Neural cell (in vitro differentiated cells): ENCODE data around the gene MAPK1. TPM values are rescaled to one million over a fixed set of nuclear protein-coding genes. Genes with fewer than 3 reads are reported as not detected.

Experiments
- H2AFZ ChIP-seq: fragments of 200-600, 300-800 bp; sonication (generic), shearing (Covaris generic); 2 replicates; pipeline ENCODE4 v1.6.0; 2014; ENCODE audit warnings: low read depth, mild to moderate bottlenecking, antibody characterized with exemption, low read length, moderate library complexity
- H3F3A ChIP-seq: fragments of 200-600 bp; shearing (Covaris generic); 2 replicates; pipeline ENCODE4 v1.6.1; 2016; ENCODE audit warnings: mild to moderate bottlenecking, moderate library complexity, mixed read lengths, antibody characterized with exemption, low read length; ENCODE audit not compliant: insufficient read depth, poor library complexity, severe bottlenecking
- H3K27ac ChIP-seq: fragments of 200-600, 300-800 bp; sonication (generic), shearing (Covaris generic); 2 replicates; pipeline ENCODE4 v1.5.1; 2014; ENCODE audit warnings: mild to moderate bottlenecking, low read length, moderate library complexity
- H3K27me3 ChIP-seq: fragments of 300-800, 200-600 bp; sonication (generic), shearing (Covaris generic); 2 replicates; pipeline ENCODE4 v1.6.0; 2014; ENCODE audit warnings: mild to moderate bottlenecking, low read depth, low read length, moderate library complexity; ENCODE audit not compliant: insufficient read depth
- H3K36me3 ChIP-seq: fragments of 300-800, 200-600 bp; sonication (generic), shearing (Covaris generic); 2 replicates; pipeline ENCODE4 v1.5.1; 2014; ENCODE audit warnings: mild to moderate bottlenecking, antibody characterized with exemption, low read length, moderate library complexity; ENCODE audit not compliant: insufficient read depth
- H3K4me2 ChIP-seq: fragments of 300-800, 200-600 bp; sonication (generic), shearing (Covaris generic); 2 replicates; pipeline ENCODE4 v1.6.0; 2014; ENCODE audit warnings: mild to moderate bottlenecking, low read length
- H3K4me3 ChIP-seq: fragments of 300-800, 200-600 bp; sonication (generic), shearing (Covaris generic); 2 replicates; pipeline ENCODE4 v1.5.1; 2014; ENCODE audit warnings: mild to moderate bottlenecking, low read length, moderate library complexity
- H3K79me2 ChIP-seq: fragments of 200-600 bp; shearing (Covaris generic); replicated peaks from 2 replicates; pipeline ENCODE4 v1.6.0; 2014; ENCODE audit warnings: mild to moderate bottlenecking, low read length, moderate library complexity; ENCODE audit not compliant: insufficient read depth
- H3K9ac ChIP-seq: fragments of 300-800, 200-600 bp; sonication (generic), shearing (Covaris generic); 2 replicates; pipeline ENCODE4 v1.6.1; 2016; ENCODE audit warnings: mild to moderate bottlenecking, low read length, mixed read lengths
- H3K9me2 ChIP-seq: fragments of 200-600 bp; shearing (Covaris generic); 2 replicates; pipeline ENCODE4 v1.6.1; 2016; ENCODE audit warnings: mild to moderate bottlenecking, low read length, mixed read lengths; ENCODE audit not compliant: insufficient read depth
- H3K9me3 ChIP-seq: fragments of 200-600, 300-800 bp; sonication (generic), shearing (Covaris generic); 2 replicates; pipeline ENCODE4 v1.6.1; 2016; ENCODE audit warnings: mild to moderate bottlenecking, mixed run types, low read length, moderate library complexity, mixed read lengths
- H4K20me1 ChIP-seq: fragments of 200-600 bp; shearing (Covaris generic); 2 replicates; pipeline ENCODE4 v1.6.1; 2016; ENCODE audit warnings: mild to moderate bottlenecking, mixed run types; ENCODE audit not compliant: insufficient read depth
- EP300 ChIP-seq: fragments of 450-650 bp; conservative IDR thresholded peaks from 2 replicates; pipeline ENCODE4 v1.6.1; 2014; ENCODE audit warnings: antibody characterized with exemption, mild to moderate bottlenecking, moderate library complexity; ENCODE audit not compliant: poor library complexity, severe bottlenecking
- EZH2 ChIP-seq: fragments of 200-600, 300-800 bp; shearing (Covaris generic), sonication (generic); IDR thresholded peaks from 2 replicates; pipeline ENCODE4 v1.6.1; 2014; ENCODE audit warnings: antibody characterized with exemption, low read length, borderline replicate concordance, mild to moderate bottlenecking; ENCODE audit not compliant: insufficient read depth, poor library complexity, severe bottlenecking
- MXI1 ChIP-seq: fragments of 450-650 bp; conservative IDR thresholded peaks from 2 replicates; pipeline ENCODE4 v1.6.1; 2014; ENCODE audit warnings: antibody characterized with exemption, mild to moderate bottlenecking; ENCODE audit not compliant: poor library complexity, severe bottlenecking
- POLR2AphosphoS5 ChIP-seq: IDR thresholded peaks from 2 replicates; pipeline ENCODE4 v1.6.1; 2012
- RAD21 ChIP-seq: fragments of 450-650 bp; conservative IDR thresholded peaks from 2 replicates; pipeline ENCODE4 v1.6.1; 2014; ENCODE audit warnings: antibody characterized with exemption, mild to moderate bottlenecking, moderate library complexity
- SMC3 ChIP-seq: fragments of 450-650 bp; conservative IDR thresholded peaks from 2 replicates; pipeline ENCODE4 v1.6.1; 2014; ENCODE audit warnings: antibody characterized with exemption, mild to moderate bottlenecking, moderate library complexity; ENCODE audit not compliant: poor library complexity
- TAF1 ChIP-seq: IDR thresholded peaks from 2 replicates; pipeline ENCODE4 v1.6.1; 2012; ENCODE audit warnings: low read depth
- polyA plus RNA-seq: library from polyadenylated mRNA; depleted of rRNA; stranded (reverse); fragments of >200 nt; gene quantifications from 2 replicates; pipeline ENCODE4 v1.2.3, GENCODE V29; 2014
- TF ChIP-seq, protein P1 (sequence below): IDR thresholded peaks from 2 replicates; pipeline ENCODE4 v1.6.1; 2012; ENCODE audit warnings: borderline replicate concordance
- TF ChIP-seq, protein P2 (sequence below): fragments of 450-650 bp; IDR thresholded peaks from 2 replicates; pipeline ENCODE4 v1.5.1; 2014; ENCODE audit warnings: antibody characterized with exemption, mild to moderate bottlenecking, moderate library complexity; ENCODE audit not compliant: poor library complexity, severe bottlenecking

Gene MAPK1
- polyA plus RNA-seq, 1 donor from 2014 or later = 43.3 TPM

DNA sequence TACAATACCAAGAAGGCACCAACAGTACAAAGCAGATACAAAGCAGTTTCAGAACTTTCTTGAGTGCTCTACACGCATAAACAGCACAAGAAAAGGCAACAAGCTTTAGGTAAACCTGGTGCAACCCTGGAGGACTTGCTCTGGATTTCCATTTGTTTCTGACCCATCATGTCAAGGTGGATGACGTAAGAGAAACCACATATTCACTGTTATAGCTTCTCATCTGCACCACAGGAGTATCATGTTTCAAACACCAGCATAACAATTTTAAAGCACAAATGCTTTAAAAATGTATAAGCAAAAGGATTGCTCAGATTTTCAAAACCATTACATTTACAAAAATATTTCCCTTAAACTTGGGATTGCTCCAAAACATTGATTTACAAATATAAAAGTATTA, 106.8 kb downstream of the MAPK1 start:
- Histone ChIP-seq H3K36me3 (peaks cover 9% of the 10 kb centered on the region), H4K20me1 (no peaks in the 10 kb centered on the region), H3K9me3 (no peaks in the 10 kb centered on the region), H3K4me2 (no peak overlapping the region), H3K79me2 (no peaks in the 10 kb centered on the region), H3K27me3 (no peaks in the 10 kb centered on the region), H3K9me2 (no peaks in the 10 kb centered on the region), H3K9ac (no peak overlapping the region), H2AFZ (no peak overlapping the region), H3K27ac (no peak overlapping the region), H3F3A (no peaks in the 10 kb centered on the region), H3K4me3 (no peak overlapping the region)
- TF ChIP-seq EZH2 (no peak), TAF1 (no peak), POLR2AphosphoS5 (no peak), RAD21 (no peak), MXI1 (no peak), EP300 (no peak), SMC3 (no peak)
- TF ChIP-seq, protein P1, sequence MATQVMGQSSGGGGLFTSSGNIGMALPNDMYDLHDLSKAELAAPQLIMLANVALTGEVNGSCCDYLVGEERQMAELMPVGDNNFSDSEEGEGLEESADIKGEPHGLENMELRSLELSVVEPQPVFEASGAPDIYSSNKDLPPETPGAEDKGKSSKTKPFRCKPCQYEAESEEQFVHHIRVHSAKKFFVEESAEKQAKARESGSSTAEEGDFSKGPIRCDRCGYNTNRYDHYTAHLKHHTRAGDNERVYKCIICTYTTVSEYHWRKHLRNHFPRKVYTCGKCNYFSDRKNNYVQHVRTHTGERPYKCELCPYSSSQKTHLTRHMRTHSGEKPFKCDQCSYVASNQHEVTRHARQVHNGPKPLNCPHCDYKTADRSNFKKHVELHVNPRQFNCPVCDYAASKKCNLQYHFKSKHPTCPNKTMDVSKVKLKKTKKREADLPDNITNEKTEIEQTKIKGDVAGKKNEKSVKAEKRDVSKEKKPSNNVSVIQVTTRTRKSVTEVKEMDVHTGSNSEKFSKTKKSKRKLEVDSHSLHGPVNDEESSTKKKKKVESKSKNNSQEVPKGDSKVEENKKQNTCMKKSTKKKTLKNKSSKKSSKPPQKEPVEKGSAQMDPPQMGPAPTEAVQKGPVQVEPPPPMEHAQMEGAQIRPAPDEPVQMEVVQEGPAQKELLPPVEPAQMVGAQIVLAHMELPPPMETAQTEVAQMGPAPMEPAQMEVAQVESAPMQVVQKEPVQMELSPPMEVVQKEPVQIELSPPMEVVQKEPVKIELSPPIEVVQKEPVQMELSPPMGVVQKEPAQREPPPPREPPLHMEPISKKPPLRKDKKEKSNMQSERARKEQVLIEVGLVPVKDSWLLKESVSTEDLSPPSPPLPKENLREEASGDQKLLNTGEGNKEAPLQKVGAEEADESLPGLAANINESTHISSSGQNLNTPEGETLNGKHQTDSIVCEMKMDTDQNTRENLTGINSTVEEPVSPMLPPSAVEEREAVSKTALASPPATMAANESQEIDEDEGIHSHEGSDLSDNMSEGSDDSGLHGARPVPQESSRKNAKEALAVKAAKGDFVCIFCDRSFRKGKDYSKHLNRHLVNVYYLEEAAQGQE = no peak
- TF ChIP-seq, protein P2, sequence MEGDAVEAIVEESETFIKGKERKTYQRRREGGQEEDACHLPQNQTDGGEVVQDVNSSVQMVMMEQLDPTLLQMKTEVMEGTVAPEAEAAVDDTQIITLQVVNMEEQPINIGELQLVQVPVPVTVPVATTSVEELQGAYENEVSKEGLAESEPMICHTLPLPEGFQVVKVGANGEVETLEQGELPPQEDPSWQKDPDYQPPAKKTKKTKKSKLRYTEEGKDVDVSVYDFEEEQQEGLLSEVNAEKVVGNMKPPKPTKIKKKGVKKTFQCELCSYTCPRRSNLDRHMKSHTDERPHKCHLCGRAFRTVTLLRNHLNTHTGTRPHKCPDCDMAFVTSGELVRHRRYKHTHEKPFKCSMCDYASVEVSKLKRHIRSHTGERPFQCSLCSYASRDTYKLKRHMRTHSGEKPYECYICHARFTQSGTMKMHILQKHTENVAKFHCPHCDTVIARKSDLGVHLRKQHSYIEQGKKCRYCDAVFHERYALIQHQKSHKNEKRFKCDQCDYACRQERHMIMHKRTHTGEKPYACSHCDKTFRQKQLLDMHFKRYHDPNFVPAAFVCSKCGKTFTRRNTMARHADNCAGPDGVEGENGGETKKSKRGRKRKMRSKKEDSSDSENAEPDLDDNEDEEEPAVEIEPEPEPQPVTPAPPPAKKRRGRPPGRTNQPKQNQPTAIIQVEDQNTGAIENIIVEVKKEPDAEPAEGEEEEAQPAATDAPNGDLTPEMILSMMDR = no peak

DNA sequence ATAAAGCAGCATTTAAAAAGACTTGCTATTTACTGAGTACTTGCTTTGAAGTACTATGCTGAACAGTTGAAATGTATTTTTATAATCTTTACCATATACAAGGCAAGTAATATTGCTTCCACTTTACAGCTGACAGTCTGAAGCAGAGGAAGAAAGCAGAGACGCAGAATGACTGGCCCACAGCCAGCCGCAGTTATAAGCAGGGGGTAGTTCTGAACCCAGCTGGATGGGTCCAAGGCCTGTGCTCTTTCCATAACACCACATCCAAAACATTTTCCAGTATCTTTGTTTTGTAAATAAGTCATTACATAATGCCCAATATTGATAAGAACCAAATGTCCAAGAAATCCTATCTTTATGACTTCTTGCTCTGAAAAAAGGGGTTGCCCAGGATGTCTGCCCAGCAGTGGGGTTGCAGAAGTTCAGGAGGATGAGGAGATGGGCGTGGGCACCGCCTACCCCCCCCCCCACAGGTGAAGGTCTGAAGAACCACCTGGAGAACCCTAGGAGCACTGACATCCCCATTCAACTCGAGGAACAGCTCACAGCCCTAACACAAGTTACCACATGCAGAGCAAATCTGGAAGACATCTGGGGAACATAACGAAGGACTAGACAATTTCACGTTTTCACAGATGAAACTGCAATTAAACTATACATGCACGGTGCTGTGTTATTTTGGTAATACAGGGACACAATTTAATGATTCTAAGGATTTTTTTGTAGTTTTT, 107.6 kb downstream of the MAPK1 start:
- no peaks in the 10 kb centered on the region for H3K79me2 ChIP-seq
- H4K20me1 ChIP-seq = no peaks in the 10 kb centered on the region
- no peaks in the 10 kb centered on the region for H3K9me3 ChIP-seq
- H3K9me2 ChIP-seq = no peaks in the 10 kb centered on the region
- peaks cover 9% of the 10 kb centered on the region for H3K36me3 ChIP-seq
- no peak overlapping the region for H3K9ac ChIP-seq
- no peaks in the 10 kb centered on the region for H3K27me3 ChIP-seq
- no peak overlapping the region for H3K4me2 ChIP-seq
- TF ChIP-seq TAF1 = no peak
- H3F3A ChIP-seq = no peaks in the 10 kb centered on the region
- no peak overlapping the region for H2AFZ ChIP-seq
- no peak overlapping the region for H3K27ac ChIP-seq
- H3K4me3 ChIP-seq = no peak overlapping the region
